Right renal cortex interstitium (tissue), 3 donors: ENCODE results near the gene ANKRD16. TPM values are rescaled to one million over a fixed set of nuclear protein-coding genes. Genes with fewer than 3 reads are reported as not detected.
"Not testable (repeated sequence)": the region's sequence is repeated elsewhere in the genome, so short reads cannot be mapped to it uniquely, and the experiment has no call there.

Experiments used
- DNase-seq, 3 donors: peaks; one replicate each; pipeline ENCODE4 v3.0.0-alpha.2; 2013; ENCODE audit warnings: low read depth in 3 of 3, low spot score in 2 of 3
- polyA plus RNA-seq, 3 donors: library from polyadenylated mRNA; unstranded; fragments of 120-200 nt; gene quantifications; one replicate each; pipeline ENCODE4 v1.2.1, GENCODE V29; 2013; ENCODE audit not compliant: insufficient read length in 3 of 3

The ANKRD16 gene
- polyA plus RNA-seq, 3 donors, result 10.3 to 11.9 (median 11.7) TPM

DNA sequence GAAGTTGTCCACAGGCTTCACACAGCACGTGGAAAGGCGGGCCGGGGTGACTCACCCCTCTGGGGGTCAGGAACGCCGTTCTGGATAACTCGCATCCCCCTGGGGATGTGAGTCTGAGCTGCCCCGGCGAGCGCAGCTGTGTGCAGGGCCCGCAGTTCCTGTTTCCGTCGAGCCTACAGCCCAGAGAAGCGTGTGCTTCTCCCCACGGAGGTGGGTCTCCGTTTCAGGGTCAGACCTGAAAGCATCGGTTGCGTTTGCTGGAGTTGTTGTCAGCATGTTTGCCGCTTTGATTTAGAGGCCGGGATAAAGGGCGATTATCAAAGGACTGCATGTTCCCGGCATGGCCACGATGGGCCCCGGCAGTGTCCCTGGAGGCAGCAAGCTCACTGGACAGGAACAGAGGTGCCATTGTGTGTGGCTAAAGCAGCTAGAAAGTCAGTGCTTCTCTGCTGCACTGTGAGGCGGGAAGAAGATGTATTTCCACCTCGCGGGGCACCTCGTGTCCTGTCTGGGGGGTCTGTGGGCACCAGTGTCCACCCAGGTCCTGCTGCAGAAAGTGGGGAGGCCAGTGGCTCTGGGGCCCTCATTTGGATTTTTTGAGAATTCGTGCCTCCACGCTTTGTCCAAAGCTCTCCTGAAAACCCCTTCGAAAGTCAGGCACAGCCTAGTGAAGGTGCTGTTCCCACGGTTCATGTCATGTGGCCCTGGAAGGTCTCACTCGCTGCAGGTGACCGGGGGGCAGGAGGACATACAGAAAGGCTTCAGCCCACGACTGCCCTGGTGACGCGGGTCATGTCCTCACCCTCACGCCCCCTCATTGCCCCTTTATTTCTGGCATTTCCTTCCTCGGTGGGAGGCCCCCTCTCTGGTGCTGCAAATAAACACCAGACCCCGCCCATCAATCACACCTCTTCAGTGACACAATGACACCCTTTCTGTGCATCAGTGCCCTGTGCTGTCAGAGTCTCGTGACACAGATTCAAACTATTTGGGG is 49.1 kb downstream of the ANKRD16 start:
- DNase-seq, result no peak

- not testable (repeated sequence) for DNase-seq
Observed at GRCh38 chr10:5836181-5836580, 53.5 kb downstream of the ANKRD16 start.

DNA sequence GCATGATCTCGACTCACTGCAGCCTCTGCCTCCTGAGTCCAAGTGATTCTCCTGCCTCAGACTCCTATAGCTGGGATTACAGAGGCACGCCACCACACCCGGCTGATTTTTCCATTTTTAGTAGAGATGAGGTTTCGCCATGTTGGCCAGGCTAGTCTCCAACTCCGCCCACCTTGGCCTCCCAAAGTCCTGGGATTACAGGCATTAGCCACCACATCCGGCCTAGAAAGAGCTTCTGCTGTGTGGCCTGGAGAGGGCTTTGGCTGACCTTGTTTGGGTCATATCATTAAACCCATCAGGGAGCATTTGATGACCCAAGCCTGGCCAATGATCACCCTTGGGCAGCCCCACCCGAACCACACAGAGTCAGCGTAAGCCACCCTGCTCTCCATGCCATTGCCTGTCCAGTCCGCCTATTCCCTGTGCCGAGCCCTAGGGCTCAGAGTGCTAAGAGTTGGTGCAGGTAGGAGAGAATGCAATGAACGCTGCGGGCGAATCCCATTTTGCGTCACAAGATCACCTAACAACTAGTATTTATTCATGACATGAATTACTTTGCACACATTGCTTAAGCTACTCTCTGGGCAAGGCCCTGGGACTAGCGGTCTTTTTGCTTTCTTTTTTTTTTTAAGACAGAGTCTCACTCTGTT is 54.1 kb downstream of the ANKRD16 start:
- no peak for DNase-seq

GRCh38 chr10:5833814-5834213 is 55.9 kb downstream of the ANKRD16 start:
- no peak for DNase-seq

- DNase-seq, result no peak
Observed at GRCh38 chr10:5832946-5833345, 56.7 kb downstream of the ANKRD16 start.

- DNase-seq, result no peak
Observed at GRCh38 chr10:5831446-5831782, 58.3 kb downstream of the ANKRD16 start.

- DNase-seq, result no peak
Observed at GRCh38 chr10:5830629-5831445, 58.9 kb downstream of the ANKRD16 start.

DNA sequence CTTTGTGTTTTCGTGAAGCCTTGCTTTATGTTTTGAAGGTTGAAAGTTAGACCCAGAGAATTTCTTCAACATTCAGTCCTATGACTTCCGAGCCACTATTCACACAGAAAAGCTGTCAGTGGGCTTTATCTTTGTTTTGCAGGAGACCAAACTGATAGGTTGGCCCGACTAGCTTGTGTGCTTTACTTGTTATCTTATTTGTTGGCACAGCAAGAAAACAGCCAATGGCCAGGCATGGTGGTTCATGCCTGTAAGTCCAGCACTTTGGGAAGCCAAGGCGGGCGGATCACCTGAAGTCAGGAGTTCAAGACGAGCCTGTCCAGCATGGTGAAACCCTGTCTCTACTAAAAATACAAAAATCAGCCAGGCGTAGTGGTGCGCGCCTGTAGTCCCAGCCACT is 60.4 kb downstream of the ANKRD16 start:
- no peak for DNase-seq

- DNase-seq, result no peak
Observed at GRCh38 chr10:5828725-5829124, 61.0 kb downstream of the ANKRD16 start.

DNA sequence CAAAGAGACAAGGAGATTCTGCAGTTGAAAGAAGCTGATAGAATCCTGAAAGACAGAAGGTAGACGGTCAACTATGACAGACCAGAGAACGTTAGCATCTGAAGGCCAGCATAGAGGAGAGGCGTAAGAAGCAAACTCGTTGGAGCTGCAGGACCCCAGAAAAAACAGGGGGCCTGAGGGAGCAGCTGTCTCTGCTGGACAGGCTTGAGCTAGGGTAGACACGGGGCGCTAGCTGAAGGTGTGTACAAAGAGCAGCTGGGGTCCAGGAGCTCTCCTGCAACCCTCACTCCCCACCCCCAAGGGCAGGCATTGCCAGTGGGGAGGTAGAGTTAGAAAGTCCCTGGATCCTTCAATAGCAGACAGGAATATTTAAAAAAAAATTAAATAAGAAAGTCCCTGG is 61.9 kb downstream of the ANKRD16 start:
- DNase-seq, result no peak

- not testable (repeated sequence) for DNase-seq
Observed at GRCh38 chr10:5826511-5826910, 63.2 kb downstream of the ANKRD16 start.

GRCh38 chr10:5818894-5819293 is 70.8 kb downstream of the ANKRD16 start:
- DNase-seq, result no peak

GRCh38 chr10:5818048-5818331 is 71.7 kb downstream of the ANKRD16 start:
- DNase-seq, result no peak

- DNase-seq, result no peak
Observed at GRCh38 chr10:5817322-5818047, 72.2 kb downstream of the ANKRD16 start.

DNA sequence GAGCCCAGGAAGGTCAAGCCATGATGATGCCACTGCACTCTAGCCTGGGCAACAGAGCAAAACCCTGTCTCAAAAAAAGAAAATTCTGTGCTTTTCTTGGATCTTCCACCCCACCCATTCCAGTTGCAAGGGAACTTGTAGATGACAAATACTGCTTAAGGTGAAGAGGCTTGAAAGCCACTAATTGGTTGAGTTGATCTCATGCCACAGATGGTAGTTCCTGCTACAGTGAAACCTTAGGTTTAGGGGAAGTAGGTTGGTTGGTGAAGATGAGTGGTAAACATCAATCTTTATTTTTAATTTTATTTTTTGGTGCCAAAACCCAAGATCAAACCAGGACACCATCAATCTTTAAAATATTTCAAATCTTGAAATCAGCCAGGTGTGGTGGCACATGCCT is 73.5 kb downstream of the ANKRD16 start:
- DNase-seq, result no peak

- no peak for DNase-seq
Observed at GRCh38 chr10:5814110-5815107, 75.3 kb downstream of the ANKRD16 start.

DNA sequence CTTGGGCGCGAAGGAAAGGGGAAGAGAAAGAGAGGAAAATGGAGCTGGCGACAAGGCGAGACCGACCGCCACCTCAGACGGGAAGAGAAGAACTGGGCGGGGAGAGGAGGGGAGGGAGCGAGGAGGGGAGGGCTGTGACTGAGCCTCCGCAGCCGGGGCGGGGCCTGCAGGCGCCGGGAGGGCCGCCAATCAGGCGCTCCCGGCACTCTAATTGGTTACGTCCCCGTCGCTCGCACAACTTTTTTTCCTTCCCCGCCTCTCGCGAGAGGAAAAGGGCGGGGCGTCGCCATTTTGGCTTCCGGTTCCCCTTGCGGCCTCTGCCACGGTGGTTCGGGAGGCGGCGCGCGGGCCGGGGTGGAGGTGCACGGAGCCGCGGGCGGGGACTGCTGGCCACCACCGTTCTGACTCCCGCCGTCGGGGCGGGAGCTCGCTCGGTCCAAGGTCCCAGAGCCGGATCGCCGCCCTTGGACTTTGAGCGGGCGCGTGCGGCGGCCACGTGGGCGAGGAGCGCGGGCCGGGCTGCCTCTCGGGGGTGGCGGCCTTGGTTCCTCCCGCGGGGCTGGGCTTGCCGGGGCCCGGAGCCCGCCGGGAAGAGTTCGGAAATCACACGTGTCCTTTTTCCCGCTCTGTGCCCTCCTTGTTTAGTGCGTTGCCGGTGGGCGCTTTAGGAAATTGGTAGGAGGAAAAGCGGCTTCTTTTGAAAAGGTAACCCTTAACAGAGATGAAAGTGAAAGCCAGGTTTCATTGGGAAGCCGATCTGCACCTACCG is 76.2 kb downstream of the ANKRD16 start, which contains the start of gene GDI2:
Gene GDI2 (minus strand): TSS at position 94 of the 769 bp plus-strand sequence. CDS start 176 bp downstream, outside the sequence.
- DNase-seq, result peak; percentile 85 to 97 (median 90)

DNA sequence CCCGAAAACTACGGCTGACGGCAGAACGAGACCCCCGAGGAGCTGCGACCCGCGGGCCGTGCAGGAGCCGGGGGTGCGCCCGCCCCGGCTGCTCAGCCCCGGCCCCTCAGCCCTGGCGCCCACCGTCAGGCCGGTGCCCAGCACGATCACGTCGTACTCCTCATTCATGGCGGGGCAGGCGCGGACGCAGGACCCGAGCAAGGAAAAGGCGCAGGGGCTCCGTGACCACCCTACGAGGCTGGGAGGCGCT is 76.7 kb downstream of the ANKRD16 start:
- DNase-seq, result no peak
